Neural progenitor cell (in vitro differentiated cells): ENCODE measurements around the gene ARVCF.

ENCODE experiments used
- EZH2 ChIP-seq: fragments of 200-600 bp; sonication (generic); IDR thresholded peaks from 2 replicates; pipeline ENCODE4 v1.6.1; 2017; ENCODE audit warnings: antibody characterized with exemption, mild to moderate bottlenecking, moderate library complexity
- EZH2phosphoT487 ChIP-seq: fragments of 200-600 bp; sonication (generic); IDR thresholded peaks from 2 replicates; pipeline ENCODE4 v1.6.1; 2017; ENCODE audit warnings: antibody characterized with exemption
- TF ChIP-seq, protein P1 (sequence below): fragments of 200-600 bp; sonication (generic); IDR thresholded peaks from 2 replicates; pipeline ENCODE4 v1.5.1; 2017; ENCODE audit warnings: antibody characterized with exemption, mild to moderate bottlenecking

DNA sequence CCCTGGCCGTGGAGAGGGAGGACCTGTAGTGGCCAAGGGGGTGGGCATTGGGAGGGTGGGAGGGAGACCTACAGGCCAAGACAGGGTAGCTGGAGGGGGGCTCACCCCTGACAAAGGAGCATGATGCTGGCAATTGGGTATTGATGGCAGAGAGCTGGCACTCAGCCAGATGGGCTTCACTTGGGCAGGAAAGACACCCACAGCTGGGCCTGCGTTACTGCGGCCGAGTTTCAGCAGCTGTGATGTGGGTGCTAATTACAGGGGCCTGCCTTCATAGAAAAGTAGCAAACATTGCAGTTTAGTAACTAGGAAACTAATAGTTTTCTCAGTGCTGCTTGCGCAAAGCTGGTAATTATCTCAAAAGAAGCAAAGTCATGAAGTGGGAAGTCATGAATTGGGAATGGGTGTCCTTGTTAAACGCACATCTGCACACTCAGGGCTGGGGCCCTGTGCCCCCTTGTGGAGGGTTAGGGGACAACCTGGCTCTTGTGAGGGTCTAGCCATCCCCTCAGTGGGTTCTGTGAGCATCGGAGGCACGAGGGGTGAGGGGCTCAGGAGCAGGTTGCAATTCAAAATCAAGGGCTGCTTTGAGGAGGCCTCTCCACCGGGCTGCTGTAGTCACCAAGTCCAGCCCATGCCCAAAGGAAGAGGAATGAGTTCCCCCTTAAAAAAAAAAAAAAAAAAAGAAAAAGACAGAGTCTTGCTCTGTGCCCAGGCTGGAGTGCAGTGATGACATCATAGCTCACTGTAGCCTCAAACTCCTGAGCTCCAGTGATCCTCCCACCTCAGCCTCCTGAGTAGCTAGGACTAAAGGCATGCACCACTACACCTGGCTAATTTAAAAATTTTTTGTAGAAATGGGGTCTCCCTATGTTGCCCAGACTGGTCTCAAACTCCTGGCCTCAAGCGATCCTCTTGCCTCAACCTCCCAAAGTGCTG lies 50.6 kb downstream of the ARVCF start:
- TF ChIP-seq EZH2 = no peak
- TF ChIP-seq, protein P1, sequence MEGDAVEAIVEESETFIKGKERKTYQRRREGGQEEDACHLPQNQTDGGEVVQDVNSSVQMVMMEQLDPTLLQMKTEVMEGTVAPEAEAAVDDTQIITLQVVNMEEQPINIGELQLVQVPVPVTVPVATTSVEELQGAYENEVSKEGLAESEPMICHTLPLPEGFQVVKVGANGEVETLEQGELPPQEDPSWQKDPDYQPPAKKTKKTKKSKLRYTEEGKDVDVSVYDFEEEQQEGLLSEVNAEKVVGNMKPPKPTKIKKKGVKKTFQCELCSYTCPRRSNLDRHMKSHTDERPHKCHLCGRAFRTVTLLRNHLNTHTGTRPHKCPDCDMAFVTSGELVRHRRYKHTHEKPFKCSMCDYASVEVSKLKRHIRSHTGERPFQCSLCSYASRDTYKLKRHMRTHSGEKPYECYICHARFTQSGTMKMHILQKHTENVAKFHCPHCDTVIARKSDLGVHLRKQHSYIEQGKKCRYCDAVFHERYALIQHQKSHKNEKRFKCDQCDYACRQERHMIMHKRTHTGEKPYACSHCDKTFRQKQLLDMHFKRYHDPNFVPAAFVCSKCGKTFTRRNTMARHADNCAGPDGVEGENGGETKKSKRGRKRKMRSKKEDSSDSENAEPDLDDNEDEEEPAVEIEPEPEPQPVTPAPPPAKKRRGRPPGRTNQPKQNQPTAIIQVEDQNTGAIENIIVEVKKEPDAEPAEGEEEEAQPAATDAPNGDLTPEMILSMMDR = peak; percentile 72
- TF ChIP-seq EZH2phosphoT487 = no peak
